ENCODE data around the gene ZBTB46.
"Not testable (repeated sequence)": the region's sequence is repeated elsewhere in the genome, so short reads cannot be mapped to it uniquely, and the experiment has no call there.

DNA sequence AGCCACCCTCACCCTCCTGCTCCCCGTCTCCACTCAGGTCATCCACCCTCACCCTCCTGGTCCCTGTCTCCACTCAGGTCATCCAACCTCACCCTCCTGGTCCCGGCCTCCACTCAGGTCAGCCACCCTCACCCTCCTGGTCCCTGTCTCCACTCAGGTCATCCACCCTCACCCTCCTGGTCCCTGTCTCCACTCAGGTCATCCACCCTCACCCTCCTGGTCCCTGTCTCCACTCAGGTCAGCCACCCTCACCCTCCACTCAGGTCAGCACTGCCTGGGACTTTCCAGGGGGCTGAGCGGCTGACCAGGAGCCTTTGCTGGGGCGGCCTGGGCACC lies 22.6 kb upstream of the ZBTB46 start:
- not testable (repeated sequence) for TF ChIP-seq EZH2 (IDR thresholded peaks at IDR 0.05; ENCODE audit: borderline replicate concordance, low read depth, low read length, severe bottlenecking)
- TF ChIP-seq, protein P1, sequence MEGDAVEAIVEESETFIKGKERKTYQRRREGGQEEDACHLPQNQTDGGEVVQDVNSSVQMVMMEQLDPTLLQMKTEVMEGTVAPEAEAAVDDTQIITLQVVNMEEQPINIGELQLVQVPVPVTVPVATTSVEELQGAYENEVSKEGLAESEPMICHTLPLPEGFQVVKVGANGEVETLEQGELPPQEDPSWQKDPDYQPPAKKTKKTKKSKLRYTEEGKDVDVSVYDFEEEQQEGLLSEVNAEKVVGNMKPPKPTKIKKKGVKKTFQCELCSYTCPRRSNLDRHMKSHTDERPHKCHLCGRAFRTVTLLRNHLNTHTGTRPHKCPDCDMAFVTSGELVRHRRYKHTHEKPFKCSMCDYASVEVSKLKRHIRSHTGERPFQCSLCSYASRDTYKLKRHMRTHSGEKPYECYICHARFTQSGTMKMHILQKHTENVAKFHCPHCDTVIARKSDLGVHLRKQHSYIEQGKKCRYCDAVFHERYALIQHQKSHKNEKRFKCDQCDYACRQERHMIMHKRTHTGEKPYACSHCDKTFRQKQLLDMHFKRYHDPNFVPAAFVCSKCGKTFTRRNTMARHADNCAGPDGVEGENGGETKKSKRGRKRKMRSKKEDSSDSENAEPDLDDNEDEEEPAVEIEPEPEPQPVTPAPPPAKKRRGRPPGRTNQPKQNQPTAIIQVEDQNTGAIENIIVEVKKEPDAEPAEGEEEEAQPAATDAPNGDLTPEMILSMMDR (IDR thresholded peaks at IDR 0.05; ENCODE audit: borderline replicate concordance, extremely low read depth, low read length, poor library complexity, severe bottlenecking): not testable (repeated sequence)

Measured in DND-41 (cell line).